Activated CD4-positive, CD25-positive, alpha-beta regulatory T cell treated with anti-CD3 and anti-CD28 coated beads, Interleukin-2, amount 50 U/mL, for 24 hours (primary cell): ENCODE results near the gene TBC1D21.
A peak's percentile ranks its signal among the peaks of the same experiment; 100 is the strongest.

ENCODE experiments used
- ATAC-seq, 2 donors: fragments of 150-1000 bp; cut with Tn5 transposase; one replicate each; pipeline ENCODE4 v1.10.0; 2021; ENCODE audit warnings: mild to moderate bottlenecking in 1 of 2, moderate library complexity in 1 of 2

Gene TBC1D21

DNA sequence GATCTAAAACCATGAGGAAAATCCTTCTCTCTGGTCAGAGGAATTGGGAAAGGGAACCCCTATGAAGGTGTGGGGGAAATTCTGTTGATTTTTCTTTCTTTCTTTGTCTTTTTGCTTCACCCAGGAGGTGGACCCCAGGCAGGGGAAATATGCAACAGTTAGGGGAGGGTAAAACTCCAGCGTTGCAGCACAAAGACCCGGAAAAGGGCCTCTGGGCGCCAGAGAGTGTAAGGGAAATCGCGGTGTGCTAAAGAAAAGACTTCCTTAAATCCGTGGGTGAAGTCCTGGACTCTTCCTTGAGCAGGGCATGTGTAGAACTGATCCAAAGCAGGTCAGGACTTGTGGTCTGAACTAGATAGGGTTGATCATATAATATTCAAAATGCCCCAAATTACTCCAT is 11.1 kb upstream of the TBC1D21 start:
- no peak for ATAC-seq

GRCh38 chr15:73865379-73865778 is 8.0 kb upstream of the TBC1D21 start:
- ATAC-seq = no peak

DNA sequence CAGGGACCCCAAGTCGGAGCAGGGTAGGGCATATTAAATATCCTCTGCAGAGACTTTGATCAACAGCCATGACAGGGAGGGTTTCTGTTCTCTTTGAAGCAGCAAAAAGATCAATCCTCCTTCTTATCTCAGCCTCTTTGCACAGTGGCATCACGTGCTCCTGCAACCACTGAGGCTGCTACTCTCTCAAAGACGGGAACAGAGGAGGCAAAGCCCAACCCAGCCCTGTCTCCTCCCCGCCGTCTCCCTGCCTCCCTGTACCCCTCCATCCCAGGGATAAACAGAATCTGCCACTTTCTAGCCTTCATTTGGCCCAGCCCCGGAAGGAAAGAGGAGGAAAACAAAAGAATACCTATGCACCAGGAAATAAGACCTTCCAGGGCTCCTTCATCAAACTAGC is 7.5 kb upstream of the TBC1D21 start:
- ATAC-seq = no peak

DNA sequence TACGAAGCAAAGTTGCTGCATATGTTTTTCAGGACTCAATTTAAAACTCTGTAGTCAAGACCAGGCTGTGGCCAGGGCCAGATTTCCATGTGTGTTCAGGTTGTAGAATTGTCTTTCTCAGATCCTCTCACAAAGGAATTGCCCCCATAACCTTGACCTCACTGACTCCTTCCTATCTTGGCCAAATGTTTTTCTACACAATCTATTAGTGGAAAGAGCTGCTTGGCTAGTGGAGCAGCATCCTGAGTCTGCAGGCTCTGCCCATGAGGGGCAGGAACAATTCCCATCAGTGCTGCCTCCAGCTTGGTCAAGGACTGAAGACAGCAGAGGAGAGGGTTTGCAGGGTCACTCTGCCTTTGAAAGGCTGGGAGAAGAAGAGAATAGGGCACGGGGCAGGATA is 6.9 kb upstream of the TBC1D21 start:
- ATAC-seq = no peak

- no peak for ATAC-seq
These were observed 6.4 kb upstream of the TBC1D21 start for GRCh38 chr15:73866881-73867410.

GRCh38 chr15:73867426-73867825 is 5.9 kb upstream of the TBC1D21 start:
- ATAC-seq = no peak

GRCh38 chr15:73867956-73868355 is 5.4 kb upstream of the TBC1D21 start:
- no peak for ATAC-seq

DNA sequence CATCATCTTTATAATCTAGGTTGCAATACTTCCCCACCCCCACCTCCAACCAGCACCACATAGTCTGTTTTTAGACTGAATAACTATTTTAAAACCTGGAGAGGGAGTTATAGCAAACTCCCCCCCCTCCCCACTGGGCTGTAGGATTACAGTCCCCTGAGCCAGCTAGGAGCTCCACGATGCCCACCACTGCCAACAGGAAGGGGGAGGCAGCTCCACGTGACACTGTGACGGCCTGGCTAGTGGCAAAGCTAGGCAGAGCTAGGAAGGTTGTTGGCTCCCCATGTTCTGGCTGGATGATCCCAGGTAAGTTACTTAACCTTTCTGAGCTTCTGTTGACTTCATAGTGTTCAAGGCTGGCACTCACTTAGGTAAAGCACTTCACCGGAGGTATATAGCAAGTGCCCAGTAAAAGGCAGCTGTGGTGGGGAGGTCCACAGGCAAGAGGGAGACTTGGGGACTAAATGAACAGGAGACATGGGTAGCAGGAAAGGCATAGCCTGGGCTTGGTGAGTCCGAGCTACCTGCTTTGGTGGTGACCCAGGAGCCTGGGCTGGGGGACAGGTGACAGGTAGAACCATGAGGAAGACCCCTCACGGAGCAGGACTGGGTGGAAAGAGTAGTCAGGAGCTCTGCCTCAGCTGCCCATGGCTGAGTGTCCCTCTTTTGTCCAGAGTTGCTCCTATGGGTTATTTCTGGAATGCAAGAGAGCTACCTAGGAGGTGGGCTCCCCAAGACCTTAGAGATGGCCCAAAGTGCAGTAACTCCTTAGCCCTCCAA is 4.0 kb upstream of the TBC1D21 start:
- no peak for ATAC-seq

DNA sequence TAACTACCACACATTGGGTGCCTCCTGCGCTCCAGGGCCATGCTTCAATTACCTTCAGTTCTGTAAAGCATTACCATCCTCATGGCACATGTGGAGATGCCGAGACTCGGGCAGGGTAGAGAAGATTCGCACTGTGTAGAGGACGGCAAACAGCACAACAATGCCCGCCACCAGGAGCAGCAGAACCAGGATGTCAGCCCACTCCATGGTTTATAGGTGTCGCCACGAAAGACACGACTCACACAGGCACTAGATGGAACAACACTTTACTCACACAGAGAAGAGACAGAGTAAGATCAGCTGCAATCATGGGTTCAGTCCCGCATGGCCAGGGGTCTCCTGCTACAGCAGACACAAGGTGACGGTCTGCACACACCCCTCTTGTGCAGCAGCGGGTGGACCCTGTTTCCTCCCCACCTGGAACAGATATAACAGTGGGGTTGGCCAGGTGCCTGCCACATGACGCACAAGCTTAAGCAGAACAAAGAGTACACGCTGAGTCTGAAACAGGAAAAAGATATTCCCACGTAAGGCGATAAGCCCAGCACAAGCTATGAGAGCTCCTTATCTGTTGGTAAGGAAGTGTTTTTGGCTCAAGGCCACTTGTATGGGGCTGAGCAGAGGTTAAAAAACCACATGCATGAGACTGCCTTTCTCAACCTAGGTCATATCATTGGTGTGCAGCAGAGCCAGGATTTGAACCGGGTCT is 2.5 kb upstream of the TBC1D21 start:
- ATAC-seq = no peak

DNA sequence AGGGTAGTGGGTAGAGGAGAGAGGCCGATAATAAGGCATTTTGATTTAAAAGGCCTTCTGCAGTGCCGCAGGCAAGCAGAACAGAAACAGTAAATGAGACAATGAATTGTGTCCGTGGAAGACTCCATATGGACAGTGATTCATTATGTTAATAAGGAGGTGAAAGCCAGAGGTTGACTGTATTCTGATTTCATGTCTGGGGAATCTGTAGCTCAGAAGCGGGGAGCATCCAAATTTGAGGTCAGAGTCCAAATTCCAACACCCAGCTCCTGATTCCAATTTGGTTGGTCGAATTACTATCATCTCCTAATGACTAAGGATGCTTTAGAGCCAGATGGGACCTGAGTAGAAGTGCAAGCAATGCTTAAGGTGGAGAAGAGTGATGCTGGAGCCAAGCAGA is 1.0 kb upstream of the TBC1D21 start:
- ATAC-seq = no peak

GRCh38 chr15:73873889-73874511 is 636 bp downstream of the TBC1D21 start:
- ATAC-seq = peak in 1 of 2 donors; percentile 20

DNA sequence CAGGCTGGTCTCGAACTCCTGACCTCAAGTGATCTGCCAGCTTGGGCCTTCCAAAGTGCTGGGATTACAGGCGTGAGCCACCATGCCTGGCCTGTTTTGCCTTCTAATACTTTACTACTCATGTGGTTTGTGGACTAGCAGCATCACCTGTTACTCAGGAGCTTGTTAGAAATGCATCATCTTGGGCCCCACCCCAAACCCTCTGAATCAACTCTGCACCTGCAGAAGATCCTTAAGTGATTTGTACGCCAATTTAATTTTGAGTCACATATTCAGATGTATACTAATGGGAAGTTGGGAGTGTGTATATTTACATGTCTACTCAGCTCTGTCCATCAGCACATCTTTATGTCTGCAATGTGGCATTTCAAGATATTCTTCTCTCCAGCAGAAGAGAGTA is 6.1 kb downstream of the TBC1D21 start:
- ATAC-seq = no peak

DNA sequence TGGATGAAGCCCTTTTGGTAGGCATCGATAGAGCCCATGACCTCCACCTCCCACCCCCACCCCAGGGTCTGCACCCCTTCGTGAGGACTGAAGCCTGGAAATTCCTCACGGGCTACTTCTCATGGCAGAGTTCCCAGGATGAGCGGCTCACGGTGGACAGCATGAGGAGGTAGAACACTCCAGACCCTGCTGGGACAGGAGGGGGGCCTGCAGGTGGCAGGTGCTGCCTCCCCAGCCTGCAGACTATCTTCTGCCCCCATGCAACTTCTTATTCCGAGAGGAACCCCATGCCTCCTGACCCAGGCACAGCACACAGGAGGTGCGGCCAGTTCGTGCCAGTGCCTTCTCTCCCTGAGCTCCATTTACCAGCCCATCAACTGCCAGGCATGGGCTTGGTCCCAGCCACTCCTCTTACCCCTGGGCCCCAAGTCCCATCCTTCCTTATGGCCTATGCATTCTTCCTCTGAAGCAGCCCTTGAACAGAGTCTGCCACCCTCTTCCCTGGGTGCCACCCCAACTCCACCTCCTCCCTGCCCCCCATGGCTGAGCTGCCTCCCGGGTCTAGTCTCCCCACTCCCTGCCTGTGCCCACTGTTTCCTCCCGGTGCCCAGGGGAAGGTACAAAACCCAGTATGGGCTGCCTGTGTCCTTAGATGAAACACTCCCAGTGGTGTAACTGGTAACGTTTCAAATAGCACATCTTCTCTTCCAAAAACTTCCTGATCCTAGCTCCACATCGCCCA is 8.4 kb downstream of the TBC1D21 start:
- no peak for ATAC-seq

GRCh38 chr15:73882761-73883419 is 9.5 kb downstream of the TBC1D21 start:
- no peak for ATAC-seq

- no peak for ATAC-seq
These were observed 10.8 kb downstream of the TBC1D21 start for GRCh38 chr15:73884159-73884558.

- no peak for ATAC-seq
These were observed 12.8 kb downstream of the TBC1D21 start for GRCh38 chr15:73885954-73886700.

DNA sequence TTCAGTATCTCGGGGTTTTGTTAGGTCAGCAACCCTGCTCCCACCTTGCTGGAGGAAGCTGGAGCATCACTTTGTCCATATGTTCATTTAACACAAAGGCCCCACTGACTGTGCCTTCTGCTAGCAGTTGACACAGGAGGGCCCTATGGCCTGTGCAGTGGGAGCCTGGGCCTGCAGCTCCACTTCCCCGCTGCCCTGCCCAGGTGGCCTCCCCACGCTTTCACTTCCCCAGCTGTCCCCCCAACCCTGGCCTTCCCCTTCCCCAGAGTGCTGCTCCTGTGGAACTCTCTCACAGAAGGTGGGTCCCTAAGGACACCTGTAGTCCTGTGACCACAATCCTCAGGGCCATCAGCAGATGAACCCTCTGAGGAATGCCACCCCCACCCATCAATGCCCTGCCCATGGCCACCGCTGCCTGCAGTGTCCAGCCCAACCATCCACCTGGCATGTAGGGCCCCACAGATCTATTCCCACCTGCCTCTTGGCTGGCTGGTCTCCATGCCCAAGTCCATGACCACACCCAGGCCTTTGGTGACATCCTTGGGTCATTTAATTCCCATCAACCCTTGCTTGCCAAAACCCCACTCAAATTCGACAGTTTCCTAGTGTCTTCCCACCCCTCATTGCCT is 13.5 kb downstream of the TBC1D21 start:
- ATAC-seq = no peak

- ATAC-seq = no peak
These were observed 14.1 kb downstream of the TBC1D21 start for GRCh38 chr15:73887481-73887880.

- ATAC-seq = no peak
These were observed 15.1 kb downstream of the TBC1D21 start for GRCh38 chr15:73888224-73889041.
